SK-N-SH (cell line): ENCODE measurements around the gene COL4A5. TPM values are rescaled to one million over a fixed set of nuclear protein-coding genes. Genes with fewer than 3 reads are reported as not detected.
"Not testable (repeated sequence)": the region's sequence is repeated elsewhere in the genome, so short reads cannot be mapped to it uniquely, and the experiment has no call there.

ENCODE experiments used
- CTCF ChIA-PET: fragments of 300-600, 350-600 bp; formaldehyde crosslinking; extraction: SDS; loops from one replicate; lab custom pipeline; 2021; lab: Yijun Ruan, JAX
- POLR2A ChIA-PET: fragments of 350-600 bp; sonication (Branson Sonifier 250); formaldehyde crosslinking; extraction: SDS; loops from one replicate; lab custom pipeline; 2020; ENCODE audit warnings: antibody characterized with exemption, inconsistent platforms; lab: Yijun Ruan, JAX
- DNase-seq: peaks from one replicate; pipeline ENCODE4 v3.0.0; 2012
- H2AFZ ChIP-seq: fragments of 200-600 bp; sonication (generic); 2 replicates; pipeline ENCODE4 v1.8.1; 2016; ENCODE audit warnings: antibody characterized with exemption, mild to moderate bottlenecking, low read depth
- H3F3A ChIP-seq: fragments of 200-600 bp; sonication (generic); replicated peaks from 2 replicates; pipeline ENCODE3; 2016; ENCODE audit warnings: antibody characterized with exemption, mild to moderate bottlenecking; ENCODE audit not compliant: insufficient read depth
- H3K27ac ChIP-seq, 2 experiments: fragments of 200-500 bp in 1 of 2; fragments of 200-600 bp in 1 of 2; sonication (Bioruptor generic) in 1 of 2; sonication (generic), shearing (Covaris generic) in 1 of 2; 2 replicates each; pipeline versions ENCODE4 v1.5.1 to v1.6.1; 2014 to 2016; ENCODE audit warnings: low read depth in 2 of 2, inconsistent platforms in 1 of 2, low read length in 1 of 2, mild to moderate bottlenecking in 1 of 2, mixed read lengths in 1 of 2
- H3K27me3 ChIP-seq: fragments of 200-600 bp; sonication (generic), shearing (Covaris generic); 2 replicates; pipeline ENCODE4 v1.6.1; 2016; ENCODE audit warnings: mixed run types; ENCODE audit not compliant: insufficient read depth
- H3K36me3 ChIP-seq, 2 experiments: fragments of 200-500 bp in 1 of 2; fragments of 200-600 bp in 1 of 2; sonication (Bioruptor generic) in 1 of 2; sonication (generic) in 1 of 2; replicated peaks in 1 of 2; 2 replicates each; pipeline versions ENCODE3 to v1.5.1; 2014 to 2016; ENCODE audit warnings: low read length in 1 of 2, mild to moderate bottlenecking in 1 of 2; ENCODE audit not compliant: insufficient read depth in 2 of 2, control insufficient read depth in 1 of 2
- H3K4me1 ChIP-seq, 2 experiments: fragments of 200-500 bp in 1 of 2; fragments of 200-600 bp in 1 of 2; sonication (Bioruptor generic) in 1 of 2; sonication (generic), shearing (Covaris generic) in 1 of 2; 2 replicates each; pipeline versions ENCODE4 v1.5.1 to v1.6.1; 2014 to 2016; ENCODE audit warnings: low read depth in 1 of 2, low read length in 1 of 2, mixed run types in 1 of 2; ENCODE audit not compliant: insufficient read depth in 2 of 2, control insufficient read depth in 1 of 2
- H3K4me2 ChIP-seq: fragments of 200-600 bp; sonication (generic), shearing (Covaris generic); 2 replicates; pipeline ENCODE4 v1.6.1; 2017; ENCODE audit warnings: mixed run types
- H3K4me3 ChIP-seq, 2 experiments: fragments of 200-500 bp in 1 of 2; fragments of 200-600 bp in 1 of 2; sonication (Bioruptor generic) in 1 of 2; sonication (generic), shearing (Covaris generic) in 1 of 2; 2 replicates each; pipeline versions ENCODE4 v1.5.1 to v1.8.1; 2014 to 2016; ENCODE audit warnings: low read depth in 2 of 2, inconsistent platforms in 1 of 2, low read length in 1 of 2, mild to moderate bottlenecking in 1 of 2, mixed read lengths in 1 of 2, moderate library complexity in 1 of 2
- H3K79me2 ChIP-seq: fragments of 200-600 bp; sonication (generic); 2 replicates; pipeline ENCODE4 v1.8.1; 2017; ENCODE audit warnings: mild to moderate bottlenecking; ENCODE audit not compliant: insufficient read depth
- H3K9ac ChIP-seq: fragments of 200-600 bp; sonication (generic); 2 replicates; pipeline ENCODE4 v1.6.1; 2017; ENCODE audit warnings: mixed run types
- H3K9me2 ChIP-seq: fragments of 200-600 bp; sonication (generic); 2 replicates; pipeline ENCODE4 v1.6.1; 2017; ENCODE audit warnings: mixed run types
- H3K9me3 ChIP-seq: fragments of 200-600 bp; sonication (generic); 2 replicates; pipeline ENCODE4 v1.6.1; 2017; ENCODE audit warnings: mixed run types, mild to moderate bottlenecking, moderate library complexity
- H4K20me1 ChIP-seq: fragments of 200-600 bp; sonication (generic); 2 replicates; pipeline ENCODE4 v1.6.1; 2017; ENCODE audit warnings: mild to moderate bottlenecking, mixed run types; ENCODE audit not compliant: insufficient read depth
- ELF1 ChIP-seq: IDR thresholded peaks from 2 replicates; pipeline ENCODE4 v1.4.0; 2012
- FOSL2 ChIP-seq: IDR thresholded peaks from 2 replicates; pipeline ENCODE4 v1.4.0; 2012; ENCODE audit warnings: low read depth, mild to moderate bottlenecking, moderate library complexity, borderline replicate concordance
- FOXJ3 ChIP-seq: sonication (generic); formaldehyde crosslinking; IDR thresholded peaks from 2 replicates; pipeline ENCODE4 v1.5.1; 2020; ENCODE audit warnings: mild to moderate bottlenecking, missing genetic modification reagents
- JUND ChIP-seq: IDR thresholded peaks from 2 replicates; pipeline ENCODE4 v1.4.0; 2012
- MEF2A ChIP-seq: IDR thresholded peaks from 2 replicates; pipeline ENCODE4 v1.4.0; 2012; ENCODE audit warnings: low read depth, borderline replicate concordance
- NFIC ChIP-seq: IDR thresholded peaks from 2 replicates; pipeline ENCODE4 v1.4.0; 2012; ENCODE audit warnings: borderline replicate concordance
- RCOR1 ChIP-seq: fragments of 150-350 bp; IDR thresholded peaks from 2 replicates; pipeline ENCODE4 v1.6.1; 2017; ENCODE audit warnings: antibody characterized with exemption, low read length
- RXRA ChIP-seq: IDR thresholded peaks from 2 replicates; pipeline ENCODE4 v1.4.0; 2012; ENCODE audit warnings: low read depth, mild to moderate bottlenecking, borderline replicate concordance
- TCF12 ChIP-seq: IDR thresholded peaks from 2 replicates; pipeline ENCODE4 v1.4.0; 2012
- YY1 ChIP-seq: IDR thresholded peaks from 2 replicates; pipeline ENCODE4 v1.4.0; 2012; ENCODE audit warnings: low read depth, mild to moderate bottlenecking
- WGBS: methylation state at CpG from one replicate; pipeline ENCODE4 v1.1.6; 2017; ENCODE audit warnings: low lambda C conversion rate; 5-methylcytosine and 5-hydroxymethylcytosine counted together
- polyA plus RNA-seq, 3 experiments: library from polyadenylated mRNA; depleted of rRNA; stranded (reverse); fragments of >200 nt; gene quantifications; 2 replicates each; pipeline ENCODE4 v1.2.3, GENCODE V29; 2012
- TF ChIP-seq, protein P1 (sequence below): IDR thresholded peaks from 2 replicates; pipeline ENCODE4 v1.4.0; 2012; ENCODE audit warnings: low read depth, borderline replicate concordance
- TF ChIP-seq, protein P2 (sequence below): IDR thresholded peaks from 2 replicates; pipeline ENCODE4 v1.6.1; 2012; ENCODE audit warnings: mild to moderate bottlenecking, low read depth, low read length, moderate library complexity

The COL4A5 gene
- 0.02 and 0.11 TPM in 2 replicates for polyA plus RNA-seq (2012; rRNA removed)
- 0.08 and 0.09 TPM in 2 replicates for polyA plus RNA-seq (2012; cell fraction: cytosol; rRNA removed)
- polyA plus RNA-seq (2012; cell fraction: nucleus; rRNA removed) = 0.14 and 0.50 TPM in 2 replicates

GRCh38 chrX:108439426-108439942, at the start of gene COL4A5:
TSS of gene COL4A5 (plus strand) at chrX:108439838. CDS start at chrX:108440126, 288 bp downstream.
- Histone ChIP-seq H3K27me3 (peaks cover 41% of the 10 kb centered on the region; the same call in 1 of the 2 replicates), H3K9me3 (no peaks in the 10 kb centered on the region), H3K27ac (no peak within 1 kb of the TSS), H3K9me2 (no peaks in the 10 kb centered on the region), H3K9ac (no peak within 1 kb of the TSS), H3K4me1 (no peaks in the 10 kb centered on the region), H4K20me1 (no peaks in the 10 kb centered on the region), H3K4me2 (peak within 1 kb of the TSS; percentile 64), H3K4me3 (peak within 1 kb of the TSS; percentile 35 to 49; a peak in 3 of 4 replicates), H3K36me3 (no peaks in the 10 kb centered on the region), H3F3A (no peaks in the 10 kb centered on the region), H3K79me2 (no peaks in the 10 kb centered on the region), H2AFZ (peak within 1 kb of the TSS; percentile 72)
- TF ChIP-seq, protein P1, sequence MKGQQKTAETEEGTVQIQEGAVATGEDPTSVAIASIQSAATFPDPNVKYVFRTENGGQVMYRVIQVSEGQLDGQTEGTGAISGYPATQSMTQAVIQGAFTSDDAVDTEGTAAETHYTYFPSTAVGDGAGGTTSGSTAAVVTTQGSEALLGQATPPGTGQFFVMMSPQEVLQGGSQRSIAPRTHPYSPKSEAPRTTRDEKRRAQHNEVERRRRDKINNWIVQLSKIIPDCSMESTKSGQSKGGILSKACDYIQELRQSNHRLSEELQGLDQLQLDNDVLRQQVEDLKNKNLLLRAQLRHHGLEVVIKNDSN = no peak
- no peak for TF ChIP-seq YY1
- TF ChIP-seq RCOR1 = no peak
- TF ChIP-seq NFIC = no peak
- no peak for TF ChIP-seq ELF1
- TF ChIP-seq RXRA = no peak
- TF ChIP-seq JUND = no peak
- ChIA-PET CTCF (interaction anchor here (0.8 kb wide), 1 partner anchor 14 kb away, joined by 3 read pairs; no protein-coding TSS in a partner anchor), POLR2A (no interaction called here)
- WGBS = 6% methylated on average over 13 of the region's 13 CpGs
- no peak for DNase-seq

DNA sequence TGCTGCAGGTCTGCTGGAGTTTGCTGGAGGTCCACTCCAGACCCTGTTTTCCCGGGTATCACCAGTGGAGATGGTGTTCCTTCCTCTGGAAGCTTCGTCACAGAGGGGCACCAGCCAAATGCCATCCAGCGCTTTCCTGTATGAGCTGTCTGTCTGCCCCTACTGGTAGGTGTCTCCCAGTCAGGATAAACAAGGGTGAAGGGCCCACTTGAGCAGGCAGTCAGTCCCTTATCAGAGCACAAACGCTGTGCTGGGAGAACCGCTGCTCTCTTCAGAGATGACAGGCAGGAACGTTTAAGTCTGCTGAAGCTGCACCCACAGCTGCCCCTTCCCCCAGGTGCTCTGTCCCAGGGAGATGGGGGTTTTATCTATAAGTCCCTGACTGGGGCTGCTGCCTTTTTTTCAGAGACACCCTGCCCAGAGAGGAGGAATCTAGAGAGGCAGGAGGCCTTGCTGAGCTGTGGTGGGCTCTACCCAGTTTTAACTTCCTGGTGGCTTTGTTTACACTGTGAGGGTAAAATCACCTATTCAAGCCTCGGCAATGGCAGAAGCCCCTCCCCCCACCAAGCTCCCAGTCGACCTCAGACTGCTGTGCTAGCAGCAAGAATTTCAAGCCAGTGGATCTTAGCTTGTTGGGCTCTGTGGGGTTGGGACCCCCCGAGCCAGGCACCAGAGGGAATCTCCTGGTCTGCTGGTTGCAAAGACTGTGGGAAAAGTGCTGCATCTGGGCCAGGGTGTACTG, 48.5 kb upstream of the COL4A5 start:
- H3K4me3 ChIP-seq, H3F3A ChIP-seq, DNase-seq, H3K36me3 ChIP-seq, H3K9ac ChIP-seq, H3K4me2 ChIP-seq, H3K9me2 ChIP-seq, CTCF ChIA-PET, H3K9me3 ChIP-seq, H4K20me1 ChIP-seq, H2AFZ ChIP-seq, POLR2A ChIA-PET, H3K79me2 ChIP-seq, H3K4me1 ChIP-seq, H3K27ac ChIP-seq, H3K27me3 ChIP-seq: not testable (repeated sequence)
- 20% methylated on average over 4 of the region's 9 CpGs for WGBS

GRCh38 chrX:108396188-108396891, 43.3 kb upstream of the COL4A5 start:
- Histone ChIP-seq H3K79me2 (no peaks in the 10 kb centered on the region), H3K27me3 (no peaks in the 10 kb centered on the region), H3K36me3 (no peaks in the 10 kb centered on the region), H3K9me3 (no peaks in the 10 kb centered on the region), H3K9me2 (no peaks in the 10 kb centered on the region), H4K20me1 (no peaks in the 10 kb centered on the region), H3F3A (no peaks in the 10 kb centered on the region), H3K4me1 (no peaks in the 10 kb centered on the region), H3K9ac (no peak overlapping the region), H3K27ac (no peak overlapping the region), H3K4me2 (no peak overlapping the region), H2AFZ (no peak overlapping the region), H3K4me3 (no peak overlapping the region)
- CTCF ChIA-PET = no interaction called here
- POLR2A ChIA-PET = no interaction called here
- 17% methylated on average over 6 of the region's 6 CpGs for WGBS
- no peak for DNase-seq
- TF ChIP-seq FOSL2 (no peak), FOXJ3 (CRISPR knock-in tag) (no peak), TCF12 (no peak), MEF2A (no peak)
- TF ChIP-seq, protein P2, sequence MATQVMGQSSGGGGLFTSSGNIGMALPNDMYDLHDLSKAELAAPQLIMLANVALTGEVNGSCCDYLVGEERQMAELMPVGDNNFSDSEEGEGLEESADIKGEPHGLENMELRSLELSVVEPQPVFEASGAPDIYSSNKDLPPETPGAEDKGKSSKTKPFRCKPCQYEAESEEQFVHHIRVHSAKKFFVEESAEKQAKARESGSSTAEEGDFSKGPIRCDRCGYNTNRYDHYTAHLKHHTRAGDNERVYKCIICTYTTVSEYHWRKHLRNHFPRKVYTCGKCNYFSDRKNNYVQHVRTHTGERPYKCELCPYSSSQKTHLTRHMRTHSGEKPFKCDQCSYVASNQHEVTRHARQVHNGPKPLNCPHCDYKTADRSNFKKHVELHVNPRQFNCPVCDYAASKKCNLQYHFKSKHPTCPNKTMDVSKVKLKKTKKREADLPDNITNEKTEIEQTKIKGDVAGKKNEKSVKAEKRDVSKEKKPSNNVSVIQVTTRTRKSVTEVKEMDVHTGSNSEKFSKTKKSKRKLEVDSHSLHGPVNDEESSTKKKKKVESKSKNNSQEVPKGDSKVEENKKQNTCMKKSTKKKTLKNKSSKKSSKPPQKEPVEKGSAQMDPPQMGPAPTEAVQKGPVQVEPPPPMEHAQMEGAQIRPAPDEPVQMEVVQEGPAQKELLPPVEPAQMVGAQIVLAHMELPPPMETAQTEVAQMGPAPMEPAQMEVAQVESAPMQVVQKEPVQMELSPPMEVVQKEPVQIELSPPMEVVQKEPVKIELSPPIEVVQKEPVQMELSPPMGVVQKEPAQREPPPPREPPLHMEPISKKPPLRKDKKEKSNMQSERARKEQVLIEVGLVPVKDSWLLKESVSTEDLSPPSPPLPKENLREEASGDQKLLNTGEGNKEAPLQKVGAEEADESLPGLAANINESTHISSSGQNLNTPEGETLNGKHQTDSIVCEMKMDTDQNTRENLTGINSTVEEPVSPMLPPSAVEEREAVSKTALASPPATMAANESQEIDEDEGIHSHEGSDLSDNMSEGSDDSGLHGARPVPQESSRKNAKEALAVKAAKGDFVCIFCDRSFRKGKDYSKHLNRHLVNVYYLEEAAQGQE = no peak
